BE2C (cell line): ENCODE data around the gene ATG16L1.
A peak's percentile ranks its signal among the peaks of the same experiment; 100 is the strongest.

Experiments
- DNase-seq: peaks from one replicate; pipeline ENCODE4 v3.0.0-alpha.2; 2020
- H3K27me3 ChIP-seq: fragments of 250-450 bp; sonication (Bioruptor Pico); 2 replicates; pipeline ENCODE4 v1.5.1; 2020; ENCODE audit warnings: mild to moderate bottlenecking
- H3K36me3 ChIP-seq: fragments of 250-450 bp; sonication (Bioruptor Pico); 2 replicates; pipeline ENCODE4 v1.5.1; 2020; ENCODE audit warnings: mild to moderate bottlenecking
- H3K4me1 ChIP-seq: fragments of 250-450 bp; sonication (Bioruptor Pico); 2 replicates; pipeline ENCODE4 v1.5.1; 2020
- H3K4me3 ChIP-seq: 2 replicates; pipeline ENCODE4 v1.5.1; 2011; ENCODE audit warnings: low read depth, low read length
- H3K9me3 ChIP-seq: fragments of 250-450 bp; sonication (Bioruptor Pico); 2 replicates; pipeline ENCODE4 v1.5.1; 2020
- TF ChIP-seq, protein P1 (sequence below): IDR thresholded peaks from 2 replicates; pipeline ENCODE4 v1.5.1; 2012; ENCODE audit warnings: mild to moderate bottlenecking, low read depth, low read length

Gene ATG16L1

DNA sequence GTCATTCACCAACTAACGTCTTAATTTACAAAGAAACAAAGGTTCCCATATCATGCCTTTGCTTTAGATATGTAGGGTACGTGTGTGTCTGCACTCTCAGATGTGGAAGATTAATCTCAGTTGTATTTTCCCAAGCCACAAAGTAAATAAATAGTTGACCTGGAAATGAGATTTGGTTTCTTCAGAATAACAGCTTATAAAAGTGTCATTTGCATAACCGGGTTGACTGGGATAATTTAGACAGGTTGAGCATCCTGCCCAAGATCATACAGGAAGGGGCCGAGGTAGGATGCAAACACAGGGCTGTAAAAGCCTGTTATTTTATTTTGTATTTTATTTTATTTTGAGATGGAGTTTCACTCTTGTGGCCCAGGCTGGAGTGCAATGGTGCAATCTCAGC, 19.5 kb downstream of the ATG16L1 start:
- H3K4me1 ChIP-seq: no peaks in the 10 kb centered on the region
- TF ChIP-seq, protein P1, sequence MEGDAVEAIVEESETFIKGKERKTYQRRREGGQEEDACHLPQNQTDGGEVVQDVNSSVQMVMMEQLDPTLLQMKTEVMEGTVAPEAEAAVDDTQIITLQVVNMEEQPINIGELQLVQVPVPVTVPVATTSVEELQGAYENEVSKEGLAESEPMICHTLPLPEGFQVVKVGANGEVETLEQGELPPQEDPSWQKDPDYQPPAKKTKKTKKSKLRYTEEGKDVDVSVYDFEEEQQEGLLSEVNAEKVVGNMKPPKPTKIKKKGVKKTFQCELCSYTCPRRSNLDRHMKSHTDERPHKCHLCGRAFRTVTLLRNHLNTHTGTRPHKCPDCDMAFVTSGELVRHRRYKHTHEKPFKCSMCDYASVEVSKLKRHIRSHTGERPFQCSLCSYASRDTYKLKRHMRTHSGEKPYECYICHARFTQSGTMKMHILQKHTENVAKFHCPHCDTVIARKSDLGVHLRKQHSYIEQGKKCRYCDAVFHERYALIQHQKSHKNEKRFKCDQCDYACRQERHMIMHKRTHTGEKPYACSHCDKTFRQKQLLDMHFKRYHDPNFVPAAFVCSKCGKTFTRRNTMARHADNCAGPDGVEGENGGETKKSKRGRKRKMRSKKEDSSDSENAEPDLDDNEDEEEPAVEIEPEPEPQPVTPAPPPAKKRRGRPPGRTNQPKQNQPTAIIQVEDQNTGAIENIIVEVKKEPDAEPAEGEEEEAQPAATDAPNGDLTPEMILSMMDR: no peak
- DNase-seq: no peak
- no peaks in the 10 kb centered on the region for H3K27me3 ChIP-seq
- no peak overlapping the region for H3K4me3 ChIP-seq
- H3K36me3 ChIP-seq: peaks cover 87% of the 10 kb centered on the region
- no peaks in the 10 kb centered on the region for H3K9me3 ChIP-seq

DNA sequence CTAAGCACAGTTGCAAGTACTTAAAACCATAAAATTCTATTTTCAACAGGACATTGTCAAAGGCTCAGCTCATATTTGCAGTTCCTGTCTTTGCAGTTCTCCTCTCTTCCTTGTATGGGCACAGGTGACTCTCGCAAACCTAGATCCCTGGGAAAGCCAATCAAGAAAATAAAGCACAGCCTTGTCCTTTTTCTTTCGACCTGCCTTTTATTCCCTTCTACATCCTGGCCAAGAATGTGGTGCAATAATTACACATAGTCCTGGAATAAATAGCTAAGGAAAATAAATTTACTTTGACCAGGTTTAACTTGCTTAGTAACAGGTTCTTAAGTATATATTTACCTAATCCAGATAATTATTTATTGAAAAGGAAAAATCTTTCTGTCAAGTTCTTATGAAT, 20.2 kb downstream of the ATG16L1 start:
- no peaks in the 10 kb centered on the region for H3K27me3 ChIP-seq
- TF ChIP-seq, protein P1: no peak

GRCh38 chr2:233273120-233273519, 21.6 kb downstream of the ATG16L1 start:
- Histone ChIP-seq H3K36me3 (peaks cover 86% of the 10 kb centered on the region), H3K27me3 (no peaks in the 10 kb centered on the region), H3K4me3 (no peak overlapping the region), H3K9me3 (no peaks in the 10 kb centered on the region), H3K4me1 (no peaks in the 10 kb centered on the region)
- TF ChIP-seq, protein P1: no peak
- no peak for DNase-seq

More for the DNA sequence above, 20.2 kb downstream of the ATG16L1 start:
- no peaks in the 10 kb centered on the region for H3K9me3 ChIP-seq
- no peak for DNase-seq
- peaks cover 85% of the 10 kb centered on the region for H3K36me3 ChIP-seq
- H3K4me3 ChIP-seq: no peak overlapping the region
- no peaks in the 10 kb centered on the region for H3K4me1 ChIP-seq

GRCh38 chr2:233275223-233275622, 23.8 kb downstream of the ATG16L1 start:
- Histone ChIP-seq H3K4me1 (peaks cover 8% of the 10 kb centered on the region), H3K27me3 (no peaks in the 10 kb centered on the region), H3K9me3 (no peaks in the 10 kb centered on the region), H3K4me3 (no peak overlapping the region), H3K36me3 (peaks cover 87% of the 10 kb centered on the region)
- DNase-seq: no peak
- TF ChIP-seq, protein P1: no peak

GRCh38 chr2:233278921-233279320, 27.4 kb downstream of the ATG16L1 start:
- no peak for DNase-seq
- Histone ChIP-seq H3K4me1 (peaks cover 8% of the 10 kb centered on the region), H3K9me3 (no peaks in the 10 kb centered on the region), H3K36me3 (peaks cover 79% of the 10 kb centered on the region), H3K27me3 (no peaks in the 10 kb centered on the region), H3K4me3 (no peak overlapping the region)
- TF ChIP-seq, protein P1: no peak

DNA sequence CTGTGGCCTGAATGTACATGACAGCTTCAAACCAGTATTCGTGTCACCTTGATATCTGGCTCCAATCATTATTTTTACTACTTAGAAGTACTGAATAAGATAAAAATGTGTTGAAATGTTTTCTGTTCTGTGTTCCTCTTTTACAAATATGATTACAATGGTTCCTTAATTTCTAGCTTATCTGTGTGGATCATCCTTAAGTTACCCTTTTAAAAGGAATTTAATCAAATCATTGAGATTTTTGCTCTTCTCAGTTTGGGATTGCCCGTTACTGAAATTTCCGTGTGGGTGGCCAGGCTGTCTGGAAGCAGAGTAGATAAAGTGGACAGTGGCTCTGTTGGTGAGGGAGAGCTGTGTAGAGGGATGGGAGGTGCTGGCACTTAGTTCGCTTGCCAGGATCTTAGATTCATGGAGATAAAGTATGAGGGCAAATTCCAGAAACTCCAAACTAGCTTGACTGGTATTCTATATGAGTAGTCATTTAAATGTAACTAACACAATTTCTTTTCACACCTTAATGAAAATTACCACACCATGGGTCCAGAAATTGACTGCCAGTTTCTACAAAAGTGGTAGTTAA, 28.7 kb downstream of the ATG16L1 start:
- DNase-seq: peak; percentile 17
- H3K27me3 ChIP-seq: no peaks in the 10 kb centered on the region
- H3K4me1 ChIP-seq: peaks cover 8% of the 10 kb centered on the region
- TF ChIP-seq, protein P1: no peak
- peaks cover 78% of the 10 kb centered on the region for H3K36me3 ChIP-seq
- no peaks in the 10 kb centered on the region for H3K9me3 ChIP-seq
- no peak overlapping the region for H3K4me3 ChIP-seq
